Panc1 (cell line): ENCODE data around the gene SPRED2. TPM values are rescaled to one million over a fixed set of nuclear protein-coding genes. Genes with fewer than 3 reads are reported as not detected.

ENCODE experiments used
- ATAC-seq: fragments of 200-7000 bp; cut with Tn5 transposase; 2 replicates; pipeline ENCODE4 v1.9.1; 2020; ENCODE audit warnings: mild to moderate bottlenecking, moderate library complexity
- BruUV-seq: library from RNA; stranded (reverse); fragments of 400-500 nt; replicated peaks from 2 replicates; lab custom pipeline; 2021; lab: Mats Ljungman, UMichigan
- CTCF ChIA-PET: fragments of 300-600 bp; sonication (Branson Sonifier 250); formaldehyde crosslinking; loops from one replicate; lab custom pipeline; 2022; ENCODE audit warnings: antibody characterized with exemption; lab: Charles Lee
- POLR2A ChIA-PET: fragments of 300-600 bp; sonication (Branson Sonifier 250); formaldehyde crosslinking; loops from one replicate; lab custom pipeline; 2022; ENCODE audit warnings: antibody characterized with exemption; lab: Charles Lee
- DNase-seq: peaks from one replicate; pipeline ENCODE4 v3.0.0-alpha.2; 2010; ENCODE audit warnings: low read depth, low spot score
- H3K27ac ChIP-seq: 2 replicates; pipeline ENCODE4 v1.5.1; 2011; ENCODE audit warnings: mild to moderate bottlenecking, low read length, inconsistent platforms
- H3K27me3 ChIP-seq: fragments of 200-500 bp; sonication (Bioruptor generic); 2 replicates; pipeline ENCODE4 v1.6.0; 2014; ENCODE audit warnings: low read length, inconsistent platforms; ENCODE audit not compliant: control insufficient read depth, insufficient read depth
- H3K36me3 ChIP-seq: fragments of 200-500 bp; sonication (Bioruptor generic); 2 replicates; pipeline ENCODE4 v1.5.1; 2014; ENCODE audit warnings: inconsistent platforms, mild to moderate bottlenecking, low read length, moderate library complexity; ENCODE audit not compliant: control insufficient read depth, insufficient read depth
- H3K4me1 ChIP-seq: 2 replicates; pipeline ENCODE4 v1.5.1; 2011; ENCODE audit warnings: inconsistent platforms, mild to moderate bottlenecking, low read length, moderate library complexity; ENCODE audit not compliant: control insufficient read depth, insufficient read depth
- H3K4me3 ChIP-seq, 2 experiments: 2 replicates each; pipeline ENCODE4 v1.5.1; 2011 to 2012; ENCODE audit warnings: low read depth in 2 of 2, low read length in 2 of 2, mild to moderate bottlenecking in 2 of 2, inconsistent platforms in 1 of 2, moderate library complexity in 1 of 2
- H3K9me3 ChIP-seq: fragments of 200-500 bp; sonication (Bioruptor generic); 2 replicates; pipeline ENCODE4 v1.5.1; 2014; ENCODE audit warnings: low read depth, mild to moderate bottlenecking, inconsistent platforms, low read length, moderate library complexity; ENCODE audit not compliant: control insufficient read depth, insufficient read depth
- CTCF ChIP-seq: fragments of 450-650 bp; IDR thresholded peaks from 2 replicates; pipeline ENCODE4 v1.5.1; 2017; ENCODE audit warnings: mild to moderate bottlenecking
- POLR2AphosphoS5 ChIP-seq: IDR thresholded peaks from 2 replicates; pipeline ENCODE4 v1.6.1; 2012; ENCODE audit warnings: mild to moderate bottlenecking, low read depth, low read length, moderate library complexity
- REST ChIP-seq, 2 experiments: IDR thresholded peaks; 2 replicates each; pipeline ENCODE4 v1.6.1; 2011 to 2012; ENCODE audit warnings: low read depth in 2 of 2, control low read depth in 1 of 2, low read length in 1 of 2, mild to moderate bottlenecking in 1 of 2, moderate library complexity in 1 of 2; ENCODE audit not compliant: insufficient read depth in 1 of 2
- SIN3A ChIP-seq: IDR thresholded peaks from 2 replicates; pipeline ENCODE4 v1.6.1; 2012; ENCODE audit warnings: low read depth, mild to moderate bottlenecking, low read length, moderate library complexity, borderline replicate concordance; ENCODE audit not compliant: insufficient read depth
- TCF7L2 ChIP-seq: IDR thresholded peaks from 2 replicates; pipeline ENCODE4 v1.6.1; 2011; ENCODE audit warnings: mild to moderate bottlenecking, low read depth, low read length, inconsistent platforms
- in situ Hi-C: cut with HindIII; loops from 2 replicates; pipeline ENCODE4 v1.10.0; 2016; ENCODE audit warnings: low sequenced_read_pairs, low pct_unique_long_range_greater_than_20kb
- intact Hi-C: fragments of 100-400 bp; cut with micrococcal nuclease; formaldehyde crosslinking; loops from one replicate; pipeline ENCODE4 v1.10.0; 2022; ENCODE audit not compliant: unreplicated experiment
- total RNA-seq: library from RNA; stranded (reverse); gene quantifications from one replicate; pipeline ENCODE4 v1.2.1, GENCODE V29; 2021; ENCODE audit not compliant: unreplicated experiment

SPRED2 gene
- total RNA-seq, 1 experiment from 2014 or later: 60.1 TPM

- H3K27ac ChIP-seq: no peak overlapping the region
- no TSS peak for BruUV-seq
- H3K4me3 ChIP-seq: no peak overlapping the region
- no peaks in the 10 kb centered on the region for H3K36me3 ChIP-seq
- no peak for ATAC-seq
- TF ChIP-seq REST (IDR thresholded peaks at IDR 0.05; ENCODE audit: insufficient read depth in 1 of 2, low read depth in 2 of 2, low read length in 1 of 2): no peak
- H3K4me1 ChIP-seq: no peaks in the 10 kb centered on the region
- ChIA-PET CTCF (no interaction called here), POLR2A (interaction anchor here (0.7 kb wide), 1 partner anchor 907 kb away, joined by 4 read pairs; no protein-coding TSS in a partner anchor)
- no peak for DNase-seq
- in situ Hi-C loops: no loop called here
- H3K9me3 ChIP-seq: peaks cover 3% of the 10 kb centered on the region; the same call in 1 of the 2 replicates
- intact Hi-C loops: no loop called here
- no peaks in the 10 kb centered on the region for H3K27me3 ChIP-seq
Observed at GRCh38 chr2:65477590-65477989, 45.2 kb upstream of the SPRED2 start.

- ATAC-seq: no peak
- intact Hi-C loops (no loop called here), in situ Hi-C loops (no loop called here)
- H3K27ac ChIP-seq: no peak overlapping the region
- H3K4me3 ChIP-seq: no peak overlapping the region
- no peaks in the 10 kb centered on the region for H3K36me3 ChIP-seq
- no TSS peak for BruUV-seq
- H3K9me3 ChIP-seq: peaks cover 3% of the 10 kb centered on the region; the same call in 1 of the 2 replicates
- H3K4me1 ChIP-seq: no peaks in the 10 kb centered on the region
- no peaks in the 10 kb centered on the region for H3K27me3 ChIP-seq
- DNase-seq: no peak
- TF ChIP-seq TCF7L2 (no peak), POLR2AphosphoS5 (no peak), SIN3A (no peak), CTCF (no peak), REST (IDR thresholded peaks at IDR 0.05; ENCODE audit: insufficient read depth in 1 of 2, low read depth in 2 of 2, low read length in 1 of 2) (no peak)
- ChIA-PET CTCF (no interaction called here), POLR2A (no interaction called here)
Observed at GRCh38 chr2:65476778-65477177, 44.4 kb upstream of the SPRED2 start.
